Prostate gland (tissue), 2 donors: ENCODE results near the gene C13orf46. TPM values are rescaled to one million over a fixed set of nuclear protein-coding genes. Genes with fewer than 3 reads are reported as not detected.

Experiments used
- DNase-seq: peaks from one replicate; pipeline ENCODE4 v3.0.0-alpha.2; 2019; ENCODE audit warnings: low spot score
- H3K27ac ChIP-seq, 2 donors: fragments of 200-600 bp; sonication (generic); 2 replicates each; pipeline ENCODE4 v1.5.1; 2017 to 2019
- H3K27me3 ChIP-seq: fragments of 200-600 bp; sonication (generic); replicated peaks from 2 replicates; pipeline ENCODE4 v1.5.1; 2019; ENCODE audit not compliant: insufficient read depth
- H3K36me3 ChIP-seq, 2 donors: fragments of 200-600 bp; sonication (generic); 1 replicate in 1 of 2; 2 replicates in 1 of 2; pipeline versions ENCODE4 v1.5.1 to v1.8.1; 2017 to 2019
- H3K4me1 ChIP-seq: fragments of 200-600 bp; sonication (generic); replicated peaks from 2 replicates; pipeline ENCODE4 v1.5.1; 2019
- H3K4me3 ChIP-seq, 2 donors: fragments of 200-600 bp; sonication (generic); 2 replicates each; pipeline ENCODE4 v1.5.1; 2017 to 2019
- H3K9me3 ChIP-seq: fragments of 200-600 bp; sonication (generic); 2 replicates; pipeline ENCODE4 v1.5.1; 2017
- CTCF ChIP-seq, 4 experiments: fragments of 200-600 bp in 2 of 4; fragments of 450-650 bp in 2 of 4; sonication (generic) in 2 of 4; IDR thresholded peaks; 1 replicate in 3 of 4; 2 replicates in 1 of 4; pipeline ENCODE4 v1.5.1; 2016 to 2019; ENCODE audit warnings: antibody characterized with exemption in 4 of 4, mild to moderate bottlenecking in 2 of 4, moderate library complexity in 2 of 4
- POLR2A ChIP-seq: fragments of 450-650 bp; IDR thresholded peaks from one replicate; pipeline ENCODE4 v1.6.1; 2016; ENCODE audit warnings: antibody characterized with exemption, mild to moderate bottlenecking
- POLR2AphosphoS5 ChIP-seq: sonication (generic); formaldehyde crosslinking; IDR thresholded peaks from one replicate; pipeline ENCODE4 v1.6.1; 2017; ENCODE audit warnings: antibody characterized with exemption
- WGBS: methylation state at CpG from one replicate; pipeline ENCODE4 v1.1.5; 2018; 5-methylcytosine and 5-hydroxymethylcytosine counted together
- intact Hi-C: fragments of 100-400 bp; cut with DNase I; formaldehyde crosslinking; loops from one replicate; pipeline ENCODE4 v1.14.2; 2022
- total RNA-seq, 2 donors: library from RNA; depleted of rRNA; stranded (reverse); fragments of >200 nt; gene quantifications; one replicate each; pipeline ENCODE4 v1.1.0, GENCODE V29; 2016

The C13orf46 gene
- total RNA-seq, 2 donors from 2014 or later: 8.0 to 9.9 TPM

DNA sequence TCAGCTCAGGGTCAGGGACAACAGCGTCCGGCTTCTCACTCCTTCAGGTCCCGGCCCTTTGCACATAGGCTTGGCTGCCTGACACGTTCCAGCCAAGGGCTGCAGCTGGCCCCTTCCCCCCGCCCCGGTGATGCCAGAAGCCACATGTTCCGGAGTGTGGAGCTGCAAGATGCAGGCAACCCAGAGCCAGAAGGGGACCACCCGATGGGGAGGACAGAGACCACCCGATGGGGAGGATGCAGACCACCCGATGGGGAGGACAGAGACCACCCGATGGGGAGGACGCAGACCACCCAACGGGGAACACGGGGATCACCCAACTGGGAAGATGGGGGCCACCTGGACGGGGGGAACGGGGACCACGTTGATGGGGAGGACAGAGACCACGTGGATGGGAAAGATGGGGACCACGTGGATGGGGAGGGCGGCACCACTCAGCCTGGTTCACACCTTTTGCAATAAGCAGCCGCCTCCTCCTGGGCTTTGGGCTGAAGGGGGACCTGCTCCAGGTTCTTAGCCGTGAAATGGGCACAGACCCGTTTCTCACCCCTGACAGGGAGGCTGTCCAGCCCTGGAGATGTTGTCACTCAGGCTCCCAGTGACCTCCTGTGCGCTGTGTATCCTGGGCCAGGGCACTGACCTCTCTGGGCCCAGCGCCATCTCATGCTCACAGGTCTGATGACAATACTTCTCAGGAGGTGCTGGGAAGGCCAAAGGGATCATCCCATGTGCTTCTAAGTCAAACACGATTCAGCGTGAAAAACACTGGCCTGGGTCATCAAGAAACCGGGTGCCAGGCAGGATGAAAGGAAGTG lies 34.5 kb downstream of the C13orf46 start:
- no peak for TF ChIP-seq POLR2A
- TF ChIP-seq POLR2AphosphoS5: no peak
- no peak for TF ChIP-seq CTCF (IDR thresholded peaks at IDR 0.05)
- intact Hi-C loops: no loop called here
- no peaks in the 10 kb centered on the region for H3K4me1 ChIP-seq
- H3K27me3 ChIP-seq: no peaks in the 10 kb centered on the region
- H3K36me3 ChIP-seq: no peaks in the 10 kb centered on the region
- no peak overlapping the region for H3K4me3 ChIP-seq
- DNase-seq: no peak
- no peak overlapping the region for H3K27ac ChIP-seq
- no peaks in the 10 kb centered on the region for H3K9me3 ChIP-seq
- 80% methylated on average over 26 of the region's 28 CpGs for WGBS

GRCh38 chr13:113938716-113939115 lies 35.2 kb downstream of the C13orf46 start:
- intact Hi-C loops: no loop called here
- no peak overlapping the region for H3K4me3 ChIP-seq
- no peaks in the 10 kb centered on the region for H3K9me3 ChIP-seq
- no peaks in the 10 kb centered on the region for H3K27me3 ChIP-seq
- DNase-seq: no peak
- WGBS: 44% methylated on average over 11 of the region's 11 CpGs
- H3K27ac ChIP-seq: no peak overlapping the region
- TF ChIP-seq POLR2AphosphoS5 (no peak), CTCF (IDR thresholded peaks at IDR 0.05) (no peak), POLR2A (no peak)
- no peaks in the 10 kb centered on the region for H3K4me1 ChIP-seq
- H3K36me3 ChIP-seq: no peaks in the 10 kb centered on the region

DNA sequence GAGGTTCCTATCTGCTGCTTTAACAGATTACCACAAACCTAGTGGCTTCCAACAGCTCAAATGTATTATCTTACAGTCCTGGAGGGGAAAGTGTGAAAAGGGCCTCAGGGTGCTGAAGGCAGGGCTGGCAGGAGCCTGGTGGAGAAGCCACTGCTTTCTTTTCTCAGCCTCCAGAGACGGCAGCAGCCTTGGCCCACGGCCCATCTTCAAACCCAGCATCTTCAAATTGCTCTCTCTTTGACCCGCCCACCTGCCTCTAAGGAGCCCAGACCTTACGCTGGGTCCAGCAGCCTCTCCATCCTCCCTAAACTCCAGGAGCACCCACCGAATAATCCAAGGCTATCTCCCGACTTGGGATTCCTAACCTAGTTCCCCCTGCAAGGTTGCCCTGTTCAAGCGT lies 35.6 kb downstream of the C13orf46 start:
- WGBS: 39% methylated on average over 7 of the region's 7 CpGs
- DNase-seq: no peak
- Histone ChIP-seq H3K9me3 (no peaks in the 10 kb centered on the region), H3K27me3 (no peaks in the 10 kb centered on the region), H3K27ac (no peak overlapping the region), H3K4me1 (no peaks in the 10 kb centered on the region), H3K36me3 (no peaks in the 10 kb centered on the region), H3K4me3 (no peak overlapping the region)
- intact Hi-C loops: no loop called here
- TF ChIP-seq POLR2A (no peak), CTCF (IDR thresholded peaks at IDR 0.05) (no peak), POLR2AphosphoS5 (no peak)

DNA sequence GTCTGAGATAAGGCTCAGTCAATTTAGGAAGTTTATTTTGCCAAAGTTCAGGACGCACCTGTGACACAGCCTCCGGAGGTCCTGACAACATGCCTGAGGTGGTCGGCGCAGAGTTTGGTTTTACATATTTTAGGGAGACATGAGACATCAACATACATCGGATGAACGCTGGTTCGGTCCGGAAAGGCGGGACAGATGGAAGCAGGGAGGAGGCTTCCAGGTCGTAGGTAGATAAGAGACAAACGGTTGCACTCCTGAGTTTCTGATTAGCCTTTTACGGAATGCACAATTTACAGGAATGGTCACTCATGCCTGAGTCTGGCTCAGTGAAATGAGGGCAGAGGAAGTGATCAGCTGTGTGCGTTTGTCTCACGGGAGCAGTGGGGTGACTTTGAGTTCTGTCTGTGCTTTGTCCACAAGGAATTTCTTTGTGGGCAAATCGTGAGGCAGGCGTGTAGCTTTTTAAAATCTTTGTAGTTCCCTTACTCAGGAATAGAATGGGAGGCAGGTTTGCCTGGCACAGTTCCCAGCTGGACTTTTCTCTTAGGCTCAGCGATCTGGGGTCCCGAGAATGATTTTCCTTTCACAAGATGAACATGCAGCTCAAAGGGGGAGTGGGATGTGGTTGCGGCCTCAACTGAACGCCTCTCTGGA lies 36.2 kb downstream of the C13orf46 start:
- TF ChIP-seq CTCF (IDR thresholded peaks at IDR 0.05) (no peak), POLR2AphosphoS5 (no peak)
- no peaks in the 10 kb centered on the region for H3K36me3 ChIP-seq
- no peak overlapping the region for H3K27ac ChIP-seq
- no peaks in the 10 kb centered on the region for H3K27me3 ChIP-seq
- no peak overlapping the region for H3K4me3 ChIP-seq
- H3K9me3 ChIP-seq: no peaks in the 10 kb centered on the region
- 79% methylated on average over 20 of the region's 20 CpGs for WGBS
- intact Hi-C loops: no loop called here
- no peak for DNase-seq
- no peaks in the 10 kb centered on the region for H3K4me1 ChIP-seq

GRCh38 chr13:113937073-113937472 lies 36.8 kb downstream of the C13orf46 start:
- no peaks in the 10 kb centered on the region for H3K9me3 ChIP-seq
- 95% methylated on average over 12 of the region's 12 CpGs for WGBS
- H3K36me3 ChIP-seq: no peaks in the 10 kb centered on the region
- H3K4me1 ChIP-seq: no peaks in the 10 kb centered on the region
- DNase-seq: no peak
- no peak for TF ChIP-seq POLR2AphosphoS5
- no peak for TF ChIP-seq CTCF (IDR thresholded peaks at IDR 0.05)
- no peak for TF ChIP-seq POLR2A
- no peaks in the 10 kb centered on the region for H3K27me3 ChIP-seq
- H3K27ac ChIP-seq: no peak overlapping the region
- no peak overlapping the region for H3K4me3 ChIP-seq
- intact Hi-C loops: no loop called here
